ENCODE results near the gene NCAM2. TPM values are rescaled to one million over a fixed set of nuclear protein-coding genes. Genes with fewer than 3 reads are reported as not detected.

The NCAM2 gene
- total RNA-seq, 1 donor from 2014 or later, result under 0.01 TPM

DNA sequence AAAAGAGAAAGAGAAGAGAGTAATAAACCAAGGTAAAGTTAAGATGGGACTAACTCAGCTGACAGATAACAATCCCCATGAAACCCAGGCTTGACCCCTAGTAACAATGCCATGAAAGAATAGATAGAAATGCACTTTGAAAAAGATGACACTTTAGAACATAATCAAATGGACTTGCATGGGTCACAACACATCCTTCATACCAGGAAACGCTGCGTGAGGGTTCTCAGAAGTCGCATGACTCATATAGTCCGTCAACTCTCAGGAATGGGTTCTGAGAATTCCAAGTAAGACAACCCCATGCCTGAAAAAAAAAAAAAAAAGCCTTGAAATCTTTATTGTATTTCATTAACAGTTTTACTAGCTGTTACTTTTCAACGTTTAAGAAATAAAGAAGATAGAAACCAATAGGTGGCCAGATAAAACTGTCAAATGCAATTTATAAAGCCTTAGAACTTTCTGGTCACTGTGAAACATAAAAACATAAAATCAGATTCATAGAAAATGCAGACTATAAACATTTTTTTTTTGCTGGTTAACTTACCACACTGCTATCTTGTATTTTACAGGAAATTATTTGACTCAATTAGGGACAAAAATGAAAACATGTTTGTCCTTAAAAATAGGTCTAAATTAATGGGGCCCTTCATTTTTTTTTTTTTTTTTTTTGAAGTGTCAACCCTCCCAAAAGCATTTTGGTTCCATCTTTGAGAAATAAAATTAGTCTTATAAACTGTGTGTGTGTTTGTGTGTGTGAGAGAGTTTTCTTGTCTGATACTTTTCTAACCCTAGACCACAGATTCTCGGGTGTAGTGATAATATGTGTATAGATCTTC lies 202.1 kb downstream of the NCAM2 start:
- DNase-seq (ENCODE audit: low read depth), result peak; percentile 93
- TF ChIP-seq, protein P1, sequence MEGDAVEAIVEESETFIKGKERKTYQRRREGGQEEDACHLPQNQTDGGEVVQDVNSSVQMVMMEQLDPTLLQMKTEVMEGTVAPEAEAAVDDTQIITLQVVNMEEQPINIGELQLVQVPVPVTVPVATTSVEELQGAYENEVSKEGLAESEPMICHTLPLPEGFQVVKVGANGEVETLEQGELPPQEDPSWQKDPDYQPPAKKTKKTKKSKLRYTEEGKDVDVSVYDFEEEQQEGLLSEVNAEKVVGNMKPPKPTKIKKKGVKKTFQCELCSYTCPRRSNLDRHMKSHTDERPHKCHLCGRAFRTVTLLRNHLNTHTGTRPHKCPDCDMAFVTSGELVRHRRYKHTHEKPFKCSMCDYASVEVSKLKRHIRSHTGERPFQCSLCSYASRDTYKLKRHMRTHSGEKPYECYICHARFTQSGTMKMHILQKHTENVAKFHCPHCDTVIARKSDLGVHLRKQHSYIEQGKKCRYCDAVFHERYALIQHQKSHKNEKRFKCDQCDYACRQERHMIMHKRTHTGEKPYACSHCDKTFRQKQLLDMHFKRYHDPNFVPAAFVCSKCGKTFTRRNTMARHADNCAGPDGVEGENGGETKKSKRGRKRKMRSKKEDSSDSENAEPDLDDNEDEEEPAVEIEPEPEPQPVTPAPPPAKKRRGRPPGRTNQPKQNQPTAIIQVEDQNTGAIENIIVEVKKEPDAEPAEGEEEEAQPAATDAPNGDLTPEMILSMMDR (IDR thresholded peaks at IDR 0.05; ENCODE audit: insufficient read depth, low read length, poor library complexity, severe bottlenecking), result no peak
- no peaks in the 10 kb centered on the region for H3K36me3 ChIP-seq (ENCODE audit: control insufficient read depth, insufficient read depth, low read length)
- H3K27me3 ChIP-seq (ENCODE audit: control insufficient read depth, insufficient read depth, low read length), result no peaks in the 10 kb centered on the region
- H3K4me3 ChIP-seq (ENCODE audit: low read depth, low read length), result no peak overlapping the region

DNA sequence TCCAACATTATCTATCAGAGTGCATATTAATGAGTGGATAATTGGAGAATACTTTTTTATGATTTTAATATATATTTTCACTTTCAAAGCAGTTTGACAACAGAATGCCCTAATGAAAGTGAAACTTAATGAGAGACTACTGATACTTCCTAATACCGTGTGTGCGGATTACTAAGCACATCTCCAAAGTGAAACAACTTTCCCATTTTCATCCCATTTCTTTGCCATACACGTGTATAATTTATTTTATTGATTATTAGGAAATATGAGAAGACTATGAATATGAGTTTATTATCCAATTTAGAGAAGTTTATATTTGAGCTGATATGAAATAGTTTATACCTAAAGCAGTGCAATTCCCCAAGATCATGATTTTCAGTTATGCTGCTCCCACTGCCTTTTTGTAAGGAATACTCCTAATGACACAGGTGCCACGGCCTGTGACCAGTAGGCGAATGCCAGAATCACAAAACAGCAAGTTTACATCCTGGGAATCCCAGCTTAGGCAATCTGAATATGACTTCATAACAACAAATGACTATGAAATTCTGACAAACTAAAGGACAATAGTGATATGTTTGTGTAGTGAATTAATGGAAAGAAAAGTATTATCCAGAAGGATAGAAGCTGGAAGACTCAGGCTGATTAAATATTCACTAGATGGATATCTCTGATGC lies 202.9 kb downstream of the NCAM2 start:
- Histone ChIP-seq H3K27me3 (ENCODE audit: control insufficient read depth, insufficient read depth, low read length) (no peaks in the 10 kb centered on the region), H3K4me3 (ENCODE audit: low read depth, low read length) (no peak overlapping the region), H3K36me3 (ENCODE audit: control insufficient read depth, insufficient read depth, low read length) (no peaks in the 10 kb centered on the region)
- DNase-seq (ENCODE audit: low read depth), result no peak
- TF ChIP-seq, protein P1 (IDR thresholded peaks at IDR 0.05; ENCODE audit: insufficient read depth, low read length, poor library complexity, severe bottlenecking), result no peak

DNA sequence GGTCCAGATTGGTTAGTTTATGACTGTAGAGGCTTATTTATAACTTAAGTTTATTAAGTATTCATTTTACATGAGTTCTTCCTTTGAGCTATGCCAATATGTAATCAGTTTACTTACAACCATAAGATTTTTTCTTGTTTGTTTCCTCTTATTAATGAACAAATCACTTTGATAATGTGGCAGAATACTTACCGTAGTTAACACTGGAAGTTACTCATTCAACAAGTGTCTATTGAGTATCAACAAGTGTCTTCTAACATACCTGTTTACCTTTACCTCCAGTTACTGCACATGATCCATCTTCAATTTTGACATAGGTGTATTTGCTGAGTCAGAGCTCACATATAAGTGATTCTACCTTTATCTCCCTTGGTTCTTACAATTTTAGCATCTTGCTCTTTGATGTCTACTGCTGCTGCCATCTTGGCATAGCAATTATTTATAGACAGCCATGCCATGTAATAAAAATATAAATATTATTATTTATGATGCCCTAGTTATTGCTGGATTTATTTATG lies 205.7 kb downstream of the NCAM2 start:
- no peaks in the 10 kb centered on the region for H3K36me3 ChIP-seq (ENCODE audit: control insufficient read depth, insufficient read depth, low read length)
- no peak for DNase-seq (ENCODE audit: low read depth)
- TF ChIP-seq, protein P1 (IDR thresholded peaks at IDR 0.05; ENCODE audit: insufficient read depth, low read length, poor library complexity, severe bottlenecking), result no peak
- H3K27me3 ChIP-seq (ENCODE audit: control insufficient read depth, insufficient read depth, low read length), result no peaks in the 10 kb centered on the region
- no peak overlapping the region for H3K4me3 ChIP-seq (ENCODE audit: low read depth, low read length)

DNA sequence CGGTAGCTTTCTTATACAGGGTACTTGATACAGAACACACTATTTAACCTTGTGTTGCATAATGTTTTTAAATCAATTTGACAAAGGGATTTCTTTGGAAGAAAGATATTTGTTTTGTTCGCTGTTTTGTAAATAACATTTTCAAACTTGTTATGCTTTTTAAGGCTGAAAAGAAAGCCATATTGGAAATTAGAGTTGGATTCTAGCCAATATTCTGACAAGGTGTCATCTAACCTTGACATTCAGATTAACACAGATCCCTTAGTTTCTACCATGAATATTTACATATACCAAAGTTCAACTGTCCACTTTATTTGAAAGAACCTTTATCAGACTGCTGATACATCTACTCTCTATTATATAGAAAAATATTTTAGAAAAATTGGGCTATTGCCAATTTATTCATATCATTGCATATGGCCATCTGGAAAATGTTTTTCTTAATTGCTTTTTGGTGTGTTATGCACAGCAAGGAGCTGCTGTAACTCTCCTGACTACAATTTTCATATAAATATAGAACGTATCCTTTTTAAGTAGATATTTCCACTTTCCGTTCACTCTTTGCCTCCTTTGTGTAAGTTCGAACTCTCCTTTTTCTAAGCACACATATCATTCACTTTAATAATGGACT lies 206.3 kb downstream of the NCAM2 start:
- no peaks in the 10 kb centered on the region for H3K27me3 ChIP-seq (ENCODE audit: control insufficient read depth, insufficient read depth, low read length)
- DNase-seq (ENCODE audit: low read depth), result no peak
- TF ChIP-seq, protein P1 (IDR thresholded peaks at IDR 0.05; ENCODE audit: insufficient read depth, low read length, poor library complexity, severe bottlenecking), result no peak
- H3K36me3 ChIP-seq (ENCODE audit: control insufficient read depth, insufficient read depth, low read length), result no peaks in the 10 kb centered on the region
- no peak overlapping the region for H3K4me3 ChIP-seq (ENCODE audit: low read depth, low read length)

DNA sequence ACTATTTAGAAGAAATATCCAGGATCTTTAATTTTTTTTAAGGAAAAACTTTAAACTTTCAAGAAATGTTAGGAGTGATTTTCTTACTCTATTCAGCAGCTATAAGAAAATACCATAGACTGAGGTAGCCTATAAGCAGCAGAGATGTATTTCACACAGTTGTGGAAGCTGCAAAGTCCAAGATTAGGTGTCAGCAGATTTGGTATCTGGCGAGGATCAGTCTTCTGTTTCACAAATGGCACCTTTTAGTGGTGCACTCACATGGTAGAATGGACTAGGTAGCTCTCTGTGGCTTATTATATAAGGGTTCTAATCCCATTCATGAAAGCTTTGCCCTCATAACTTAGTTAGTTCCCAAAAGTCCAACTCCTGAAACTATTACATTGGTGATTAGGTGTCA lies 207.4 kb downstream of the NCAM2 start:
- H3K36me3 ChIP-seq (ENCODE audit: control insufficient read depth, insufficient read depth, low read length), result no peaks in the 10 kb centered on the region
- H3K27me3 ChIP-seq (ENCODE audit: control insufficient read depth, insufficient read depth, low read length), result no peaks in the 10 kb centered on the region
- no peak for DNase-seq (ENCODE audit: low read depth)
- no peak overlapping the region for H3K4me3 ChIP-seq (ENCODE audit: low read depth, low read length)
- TF ChIP-seq, protein P1 (IDR thresholded peaks at IDR 0.05; ENCODE audit: insufficient read depth, low read length, poor library complexity, severe bottlenecking), result no peak

All from kidney epithelial cell (primary cell).